C4-2B (cell line): ENCODE data around the gene HTR7.
"Not testable (repeated sequence)": the region's sequence is repeated elsewhere in the genome, so short reads cannot be mapped to it uniquely, and the experiment has no call there.

Experiments
- H3K27ac ChIP-seq: fragments of 450-650 bp; 2 replicates; pipeline ENCODE4 v1.5.1; 2017
- ZFX ChIP-seq: fragments of 450-650 bp; IDR thresholded peaks from 2 replicates; pipeline ENCODE4 v1.6.1; 2017
- TF ChIP-seq, protein P1 (sequence below): fragments of 450-650 bp; conservative IDR thresholded peaks from 2 replicates; pipeline ENCODE4 v1.5.1; 2017; ENCODE audit warnings: mild to moderate bottlenecking

Gene HTR7

DNA sequence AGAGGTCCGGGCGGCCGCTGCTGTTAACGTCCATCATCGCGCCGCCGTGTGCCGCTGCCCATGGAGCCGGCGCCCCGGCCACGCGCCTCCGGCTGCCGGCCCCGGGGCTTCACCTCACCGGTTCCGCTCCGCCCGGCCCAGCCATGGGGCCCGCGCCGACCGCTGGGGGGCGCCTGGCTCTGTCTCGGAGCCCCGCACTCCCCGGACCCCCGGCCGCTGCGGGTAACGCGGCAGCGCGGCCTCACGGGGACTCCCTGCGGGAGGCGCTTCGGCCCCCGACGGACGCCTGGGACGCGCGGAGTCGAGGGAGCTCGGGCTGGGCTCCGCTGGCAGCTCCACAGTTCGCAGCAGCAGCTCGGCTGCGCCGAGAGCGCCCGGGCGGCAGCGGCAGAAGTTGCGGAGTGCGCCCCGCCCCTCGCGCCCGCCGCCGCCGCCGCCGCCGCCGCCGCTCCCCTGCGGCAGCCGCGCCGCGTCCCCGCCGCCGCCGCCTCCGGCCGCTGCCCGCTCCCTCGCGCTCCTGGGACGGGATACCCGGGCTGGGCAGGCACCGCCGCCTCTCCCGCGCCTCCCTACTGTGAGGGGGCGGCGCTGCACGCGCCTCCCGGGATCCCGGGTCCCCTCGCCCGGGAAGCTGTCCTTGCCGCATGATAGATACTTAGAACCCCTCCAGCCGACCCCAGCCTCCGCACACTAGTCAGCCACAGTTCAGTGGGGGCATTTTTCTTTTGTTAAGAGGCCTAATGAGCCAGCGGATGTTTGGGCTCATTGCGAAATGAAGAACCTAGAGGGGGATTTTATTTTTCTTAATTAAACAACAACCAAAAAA lies at the start of gene HTR7:
TSS of gene HTR7 (minus strand) at position 405 of the 826 bp plus-strand sequence. CDS start at position 37, 368 bp downstream.
- TF ChIP-seq ZFX: no peak
- TF ChIP-seq, protein P1, sequence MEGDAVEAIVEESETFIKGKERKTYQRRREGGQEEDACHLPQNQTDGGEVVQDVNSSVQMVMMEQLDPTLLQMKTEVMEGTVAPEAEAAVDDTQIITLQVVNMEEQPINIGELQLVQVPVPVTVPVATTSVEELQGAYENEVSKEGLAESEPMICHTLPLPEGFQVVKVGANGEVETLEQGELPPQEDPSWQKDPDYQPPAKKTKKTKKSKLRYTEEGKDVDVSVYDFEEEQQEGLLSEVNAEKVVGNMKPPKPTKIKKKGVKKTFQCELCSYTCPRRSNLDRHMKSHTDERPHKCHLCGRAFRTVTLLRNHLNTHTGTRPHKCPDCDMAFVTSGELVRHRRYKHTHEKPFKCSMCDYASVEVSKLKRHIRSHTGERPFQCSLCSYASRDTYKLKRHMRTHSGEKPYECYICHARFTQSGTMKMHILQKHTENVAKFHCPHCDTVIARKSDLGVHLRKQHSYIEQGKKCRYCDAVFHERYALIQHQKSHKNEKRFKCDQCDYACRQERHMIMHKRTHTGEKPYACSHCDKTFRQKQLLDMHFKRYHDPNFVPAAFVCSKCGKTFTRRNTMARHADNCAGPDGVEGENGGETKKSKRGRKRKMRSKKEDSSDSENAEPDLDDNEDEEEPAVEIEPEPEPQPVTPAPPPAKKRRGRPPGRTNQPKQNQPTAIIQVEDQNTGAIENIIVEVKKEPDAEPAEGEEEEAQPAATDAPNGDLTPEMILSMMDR: peak; percentile 86
- H3K27ac ChIP-seq: no peak within 1 kb of the TSS

DNA sequence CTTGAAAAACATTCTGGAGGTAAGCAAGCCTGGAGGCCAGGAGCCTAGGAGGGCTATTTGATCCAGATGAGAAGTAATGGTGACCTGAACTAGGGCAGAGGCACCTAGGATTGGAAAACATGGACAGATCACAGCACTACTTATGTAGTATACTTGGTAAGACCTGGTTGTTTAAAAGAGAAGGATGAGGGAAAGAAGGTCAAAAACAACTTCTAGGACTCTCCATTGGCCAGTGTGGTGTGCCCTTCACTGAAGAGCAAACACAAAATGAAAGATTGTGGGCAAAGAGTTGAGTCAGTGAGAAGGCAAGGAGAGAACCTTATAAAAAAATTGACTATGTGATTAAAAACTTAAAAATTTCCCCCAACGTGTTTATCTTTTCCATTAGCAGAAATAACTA lies 48.8 kb upstream of the HTR7 start:
- no peak overlapping the region for H3K27ac ChIP-seq
- no peak for TF ChIP-seq ZFX
- TF ChIP-seq, protein P1: no peak

DNA sequence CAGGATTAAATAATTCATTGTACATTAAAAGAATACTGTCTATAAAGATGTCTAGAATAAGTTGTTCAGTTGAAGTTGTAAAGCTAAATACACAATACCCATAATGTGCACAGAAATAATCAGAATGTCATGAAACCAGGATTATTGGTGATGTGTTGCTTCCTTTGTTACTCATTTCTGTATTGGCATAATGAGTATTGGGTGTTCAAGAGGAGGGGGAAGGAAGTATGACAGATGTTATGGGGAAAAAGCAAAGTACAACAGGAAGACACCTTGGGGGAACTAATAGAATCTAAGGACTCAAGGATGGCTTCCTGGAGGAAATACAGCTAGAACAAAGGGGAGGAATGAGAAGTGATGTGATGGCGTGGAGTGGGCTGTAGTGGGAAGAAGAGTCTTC lies 48.1 kb upstream of the HTR7 start:
- H3K27ac ChIP-seq: no peak overlapping the region
- TF ChIP-seq ZFX: no peak
- TF ChIP-seq, protein P1: no peak

DNA sequence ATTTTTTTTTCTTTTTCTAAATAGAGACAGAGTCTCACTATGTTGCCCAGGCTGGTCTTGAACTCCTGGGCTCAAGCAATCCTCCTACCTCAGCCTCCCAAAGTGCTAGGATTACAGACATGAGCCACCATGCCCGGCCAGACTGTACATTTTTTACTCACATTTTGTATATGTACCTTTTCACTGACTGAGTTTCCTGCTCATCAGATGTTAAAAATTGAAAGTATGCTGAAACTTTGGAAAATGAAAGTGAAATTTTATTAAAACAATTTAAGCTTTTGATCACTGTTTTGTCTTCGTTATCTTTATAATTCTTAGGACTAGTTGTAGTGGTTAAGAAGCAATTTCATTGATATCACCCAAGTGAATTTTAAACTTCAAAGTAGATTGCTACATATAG lies 39.1 kb upstream of the HTR7 start:
- H3K27ac ChIP-seq: not testable (repeated sequence)

DNA sequence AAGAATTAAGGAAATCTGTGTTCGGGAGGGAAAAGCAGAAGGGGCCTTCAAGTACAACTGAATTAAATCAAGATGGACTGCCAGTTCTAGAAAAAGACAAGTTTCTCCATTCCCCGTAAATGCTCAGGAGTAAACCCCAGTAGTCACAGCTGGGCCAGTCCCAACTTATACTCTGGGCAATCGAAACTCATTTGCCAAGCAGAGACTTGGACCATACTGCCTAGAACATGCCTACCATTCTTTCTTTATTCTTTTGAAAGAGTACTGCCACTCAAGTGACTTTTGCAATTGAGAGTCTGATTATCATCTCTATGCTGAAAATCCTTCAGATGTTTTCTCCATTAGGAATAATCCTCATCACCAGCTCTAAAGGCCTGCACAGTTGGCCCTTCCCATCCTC lies 35.4 kb upstream of the HTR7 start:
- no peak overlapping the region for H3K27ac ChIP-seq
- TF ChIP-seq ZFX: no peak
- TF ChIP-seq, protein P1: no peak

DNA sequence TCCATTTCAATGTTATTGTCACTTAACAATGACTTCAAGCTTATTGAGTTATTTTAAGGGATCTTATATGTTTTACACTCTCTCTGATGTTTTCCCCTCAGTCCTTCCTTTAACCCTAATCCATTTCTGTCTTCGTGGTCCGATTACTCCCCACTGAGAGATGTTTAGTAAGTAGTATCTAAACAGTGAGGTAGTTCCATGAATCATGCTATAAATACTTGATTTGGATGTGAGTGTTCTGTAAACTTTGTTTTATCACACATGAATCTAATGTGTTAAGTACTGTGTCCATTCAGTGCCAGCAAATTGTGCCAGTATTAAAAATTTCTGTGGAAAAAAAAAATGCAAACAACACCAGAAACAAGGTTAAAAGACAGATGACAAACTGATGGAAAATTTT lies 32.5 kb upstream of the HTR7 start:
- no peak overlapping the region for H3K27ac ChIP-seq
- no peak for TF ChIP-seq ZFX
- TF ChIP-seq, protein P1: no peak

DNA sequence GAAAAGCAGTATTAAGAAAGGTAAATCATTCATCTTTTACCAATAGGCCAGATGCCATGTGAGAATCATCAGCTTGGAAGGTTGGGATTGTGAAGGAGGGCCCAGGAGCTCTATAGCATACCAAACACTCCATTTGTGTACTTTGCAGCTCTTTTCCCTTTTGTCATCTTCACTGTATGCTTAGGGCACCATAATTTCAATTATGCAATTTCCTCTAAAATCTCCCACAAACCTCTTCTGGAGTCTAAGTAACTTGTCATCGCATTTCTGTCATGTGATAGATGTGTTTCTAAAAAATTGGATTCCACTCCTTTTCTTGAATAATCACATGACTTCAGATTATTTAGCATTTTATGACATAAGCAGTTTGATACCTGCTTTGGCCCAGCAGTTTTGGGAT lies 31.8 kb upstream of the HTR7 start:
- no peak for TF ChIP-seq ZFX
- TF ChIP-seq, protein P1: no peak
- H3K27ac ChIP-seq: peak overlapping the region; percentile 55

DNA sequence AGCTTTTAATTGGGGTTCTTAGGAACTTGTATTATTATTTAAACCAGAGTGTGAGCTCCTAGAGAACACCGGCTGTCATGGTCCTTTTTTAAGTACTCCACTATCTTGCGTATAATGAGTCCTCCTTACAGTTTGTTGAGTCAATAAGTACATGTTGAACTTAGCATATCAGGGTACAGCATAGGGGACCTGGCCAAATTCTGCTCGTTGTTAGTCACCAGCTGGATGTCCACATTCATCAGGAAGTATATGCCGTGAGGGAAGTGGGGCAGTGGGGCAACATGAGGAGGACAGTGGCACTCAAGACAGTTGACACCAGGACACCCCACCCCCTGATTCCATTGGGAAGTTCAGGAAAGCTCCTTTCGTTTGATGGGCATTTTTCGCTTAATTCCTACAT lies 30.5 kb upstream of the HTR7 start:
- H3K27ac ChIP-seq: peak overlapping the region; percentile 75
- TF ChIP-seq ZFX: no peak
- TF ChIP-seq, protein P1: no peak
